PC-9 (cell line): Measurements from ENCODE around the gene GRIFIN. TPM values are rescaled to one million over a fixed set of nuclear protein-coding genes. Genes with fewer than 3 reads are reported as not detected.

Experiments
- BruUV-seq: library from RNA; stranded (reverse); fragments of 400-500 nt; replicated peaks from 2 replicates; lab custom pipeline; 2021; lab: Mats Ljungman, UMichigan
- CTCF ChIA-PET: fragments of 300-600 bp; sonication (Branson Sonifier 250); formaldehyde crosslinking; loops from one replicate; lab custom pipeline; 2022; ENCODE audit warnings: antibody characterized with exemption; lab: Charles Lee
- POLR2A ChIA-PET: fragments of 300-600 bp; sonication (Branson Sonifier 250); formaldehyde crosslinking; loops from one replicate; lab custom pipeline; 2022; ENCODE audit warnings: antibody characterized with exemption; ENCODE audit not compliant: unreplicated experiment; lab: Charles Lee
- DNase-seq, 2 experiments: peaks; one replicate each; pipeline versions ENCODE4 v3.0.0 to v3.0.0-alpha.2; 2015 to 2022; ENCODE audit warnings: mixed read lengths in 1 of 2
- H2AFZ ChIP-seq: fragments of 200-600 bp; sonication (generic); 2 replicates; pipeline ENCODE4 v1.8.1; 2017; ENCODE audit warnings: antibody characterized with exemption
- H3F3A ChIP-seq: fragments of 200-600 bp; sonication (generic); 2 replicates; pipeline ENCODE4 v1.8.1; 2017; ENCODE audit warnings: antibody characterized with exemption, mild to moderate bottlenecking, low read depth; ENCODE audit not compliant: insufficient read depth
- H3K27ac ChIP-seq: fragments of 200-600 bp; sonication (generic); 2 replicates; pipeline ENCODE4 v1.6.1; 2016; ENCODE audit warnings: mixed run types
- H3K27me3 ChIP-seq: fragments of 200-600 bp; sonication (generic); 2 replicates; pipeline ENCODE4 v1.6.1; 2016; ENCODE audit warnings: low read depth, mixed run types; ENCODE audit not compliant: insufficient read depth
- H3K36me3 ChIP-seq: fragments of 200-600 bp; sonication (generic); 2 replicates; pipeline ENCODE4 v1.6.1; 2016; ENCODE audit warnings: low read depth, mixed run types
- H3K4me1 ChIP-seq: fragments of 200-600 bp; sonication (generic); replicated peaks from 2 replicates; pipeline ENCODE4 v1.6.1; 2016; ENCODE audit warnings: mixed run types; ENCODE audit not compliant: insufficient read depth
- H3K4me2 ChIP-seq: fragments of 200-600 bp; sonication (generic); 2 replicates; pipeline ENCODE4 v1.6.1; 2017; ENCODE audit warnings: mixed run types
- H3K4me3 ChIP-seq: fragments of 200-600 bp; sonication (generic); 2 replicates; pipeline ENCODE4 v1.6.1; 2016; ENCODE audit warnings: mixed run types
- H3K79me2 ChIP-seq: fragments of 200-600 bp; sonication (generic); 2 replicates; pipeline ENCODE4 v1.6.1; 2017; ENCODE audit warnings: low read depth, mixed run types
- H3K9me2 ChIP-seq: fragments of 200-600 bp; sonication (generic); 2 replicates; pipeline ENCODE4 v1.8.1; 2017; ENCODE audit warnings: mild to moderate bottlenecking; ENCODE audit not compliant: insufficient read depth
- H3K9me3 ChIP-seq: fragments of 200-600 bp; sonication (generic); 2 replicates; pipeline ENCODE4 v1.8.1; 2016; ENCODE audit warnings: low read depth; ENCODE audit not compliant: insufficient read depth
- H4K20me1 ChIP-seq: fragments of 200-600 bp; sonication (generic); 2 replicates; pipeline ENCODE4 v1.8.1; 2017; ENCODE audit not compliant: insufficient read depth
- EZH2 ChIP-seq: fragments of 200-600 bp; sonication (generic); IDR thresholded peaks from 2 replicates; pipeline ENCODE4 v1.8.0; 2017; ENCODE audit warnings: antibody characterized with exemption, low read depth
- intact Hi-C: fragments of 100-400 bp; cut with micrococcal nuclease; formaldehyde crosslinking; loops from one replicate; pipeline ENCODE4 v1.10.0; 2022; ENCODE audit not compliant: unreplicated experiment
- total RNA-seq: library from RNA; stranded (reverse); gene quantifications from 2 replicates; pipeline ENCODE4 v1.2.3, GENCODE V29; 2021
- TF ChIP-seq, protein P1 (sequence below): fragments of 200-600 bp; sonication (generic); conservative IDR thresholded peaks from 2 replicates; pipeline ENCODE4 v1.6.1; 2017; ENCODE audit warnings: mixed run types, antibody characterized with exemption, mild to moderate bottlenecking, moderate library complexity

Gene GRIFIN
- total RNA-seq, 1 experiment from 2014 or later, result not detected

DNA sequence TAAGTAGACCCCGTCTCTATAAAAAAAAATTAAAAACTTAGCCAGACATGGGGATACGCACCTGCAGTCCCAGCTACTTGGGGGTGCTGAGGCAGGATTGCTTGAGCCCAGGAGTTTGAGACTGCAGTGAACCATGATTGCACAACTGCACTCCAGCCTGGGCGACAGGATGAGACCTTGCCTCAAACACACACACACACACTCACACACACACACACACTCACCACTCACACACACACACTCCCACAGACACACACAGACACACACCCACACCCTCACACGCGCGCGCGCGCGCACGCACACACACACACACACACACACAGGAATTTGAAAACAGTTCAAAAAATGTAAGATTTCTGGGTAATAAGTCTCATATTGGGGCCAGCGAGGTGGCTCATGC lies 8.7 kb upstream of the GRIFIN start:
- Histone ChIP-seq H3K79me2 (no peaks in the 10 kb centered on the region), H2AFZ (no peak overlapping the region), H3K9me2 (no peaks in the 10 kb centered on the region), H3K4me1 (no peaks in the 10 kb centered on the region), H3K27ac (no peak overlapping the region), H3K4me2 (no peak overlapping the region), H3K4me3 (no peak overlapping the region), H4K20me1 (no peaks in the 10 kb centered on the region), H3K36me3 (no peaks in the 10 kb centered on the region), H3K9me3 (no peaks in the 10 kb centered on the region; the same call in 1 of the 2 replicates), H3K27me3 (no peaks in the 10 kb centered on the region; the same call in 1 of the 2 replicates), H3F3A (peaks cover 5% of the 10 kb centered on the region; the same call in 1 of the 2 replicates)
- intact Hi-C loops, result no loop called here
- TF ChIP-seq, protein P1, sequence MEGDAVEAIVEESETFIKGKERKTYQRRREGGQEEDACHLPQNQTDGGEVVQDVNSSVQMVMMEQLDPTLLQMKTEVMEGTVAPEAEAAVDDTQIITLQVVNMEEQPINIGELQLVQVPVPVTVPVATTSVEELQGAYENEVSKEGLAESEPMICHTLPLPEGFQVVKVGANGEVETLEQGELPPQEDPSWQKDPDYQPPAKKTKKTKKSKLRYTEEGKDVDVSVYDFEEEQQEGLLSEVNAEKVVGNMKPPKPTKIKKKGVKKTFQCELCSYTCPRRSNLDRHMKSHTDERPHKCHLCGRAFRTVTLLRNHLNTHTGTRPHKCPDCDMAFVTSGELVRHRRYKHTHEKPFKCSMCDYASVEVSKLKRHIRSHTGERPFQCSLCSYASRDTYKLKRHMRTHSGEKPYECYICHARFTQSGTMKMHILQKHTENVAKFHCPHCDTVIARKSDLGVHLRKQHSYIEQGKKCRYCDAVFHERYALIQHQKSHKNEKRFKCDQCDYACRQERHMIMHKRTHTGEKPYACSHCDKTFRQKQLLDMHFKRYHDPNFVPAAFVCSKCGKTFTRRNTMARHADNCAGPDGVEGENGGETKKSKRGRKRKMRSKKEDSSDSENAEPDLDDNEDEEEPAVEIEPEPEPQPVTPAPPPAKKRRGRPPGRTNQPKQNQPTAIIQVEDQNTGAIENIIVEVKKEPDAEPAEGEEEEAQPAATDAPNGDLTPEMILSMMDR, result no peak
- TF ChIP-seq EZH2, result no peak
- CTCF ChIA-PET, result interaction anchor here (0.6 kb wide), 1 partner anchor 198 kb away, joined by 7 read pairs; no protein-coding TSS in a partner anchor
- no TSS peak for BruUV-seq
- DNase-seq, result peak in 1 of 2 experiments; percentile 6
- POLR2A ChIA-PET, result no interaction called here

DNA sequence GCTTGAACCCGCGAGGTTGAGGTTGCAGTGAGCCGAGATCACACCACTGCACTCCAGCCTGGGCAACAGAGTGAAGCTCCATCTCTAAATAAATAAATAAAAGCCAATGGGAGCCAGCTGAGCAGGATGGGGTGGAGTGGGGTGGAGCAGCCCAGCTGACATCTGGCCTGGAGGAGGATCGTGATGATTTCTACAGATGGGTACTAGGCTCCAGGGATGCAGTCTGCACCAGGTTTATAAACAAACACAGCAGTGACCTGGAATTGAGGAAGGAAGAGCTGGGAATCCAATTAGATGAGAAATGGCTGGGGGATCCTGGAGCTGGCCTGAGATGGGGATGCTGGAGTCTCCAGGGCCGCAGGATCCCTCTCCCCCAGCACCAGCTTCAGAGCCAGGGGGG lies 7.3 kb upstream of the GRIFIN start:
- POLR2A ChIA-PET, result interaction anchor here (0.6 kb wide), 1 partner anchor 41 kb away, joined by 3 read pairs; no protein-coding TSS in a partner anchor

DNA sequence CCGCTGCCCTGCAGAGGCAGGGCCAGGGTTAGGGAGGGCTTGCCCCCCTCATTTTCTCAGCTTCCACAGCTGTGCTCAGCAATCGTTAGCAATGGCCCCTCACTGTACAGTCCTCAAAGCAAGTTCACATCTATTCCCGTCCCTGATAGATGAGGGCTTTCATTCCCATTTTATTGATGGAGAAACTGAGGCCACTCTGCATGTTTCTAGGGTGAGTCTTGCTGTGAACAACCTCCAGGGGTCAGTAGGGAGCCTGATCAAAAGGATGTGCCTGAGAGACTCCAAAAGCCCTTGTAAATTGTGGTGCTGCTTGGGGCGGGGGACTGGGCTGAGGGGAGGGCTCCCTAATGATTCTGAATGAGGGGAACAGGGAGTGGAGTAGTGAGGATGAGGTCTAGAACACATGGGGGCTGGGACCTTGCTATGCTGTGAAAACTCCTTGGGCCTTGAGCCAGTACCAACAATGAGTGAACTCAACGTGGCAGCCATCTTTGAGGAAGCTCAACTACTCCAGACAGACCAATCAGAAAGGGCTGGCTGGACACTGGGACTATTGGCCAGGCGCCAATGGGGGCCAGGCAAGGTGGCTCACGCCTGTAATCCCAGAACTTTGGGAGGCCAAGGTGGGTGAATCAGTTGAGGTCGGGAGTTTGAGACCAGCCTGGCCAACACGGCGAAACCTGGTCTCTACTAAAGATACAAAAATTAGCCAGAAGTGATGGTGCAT lies 6.7 kb upstream of the GRIFIN start:
- ChIA-PET POLR2A (no interaction called here), CTCF (no interaction called here)
- Histone ChIP-seq H4K20me1 (no peaks in the 10 kb centered on the region), H2AFZ (no peak overlapping the region), H3K4me2 (no peak overlapping the region), H3F3A (peaks cover 5% of the 10 kb centered on the region; the same call in 1 of the 2 replicates), H3K27ac (no peak overlapping the region), H3K79me2 (no peaks in the 10 kb centered on the region), H3K9me2 (no peaks in the 10 kb centered on the region), H3K9me3 (no peaks in the 10 kb centered on the region; the same call in 1 of the 2 replicates), H3K36me3 (no peaks in the 10 kb centered on the region), H3K4me3 (no peak overlapping the region), H3K27me3 (no peaks in the 10 kb centered on the region; the same call in 1 of the 2 replicates), H3K4me1 (peaks cover 6% of the 10 kb centered on the region; the same call in 1 of the 2 replicates)
- intact Hi-C loops, result no loop called here
- no peak for TF ChIP-seq EZH2
- TF ChIP-seq, protein P1, result peak; percentile 37; the same call in 1 of the 2 replicates
- BruUV-seq, result no TSS peak
- DNase-seq, result peak in 1 of 2 experiments; percentile 32

More for the DNA sequence above, 7.3 kb upstream of the GRIFIN start:
- Histone ChIP-seq H3K4me3 (no peak overlapping the region), H3K4me1 (peaks cover 2% of the 10 kb centered on the region; the same call in 1 of the 2 replicates), H3K9me3 (no peaks in the 10 kb centered on the region; the same call in 1 of the 2 replicates), H3F3A (peaks cover 5% of the 10 kb centered on the region; the same call in 1 of the 2 replicates), H3K27ac (no peak overlapping the region), H3K27me3 (no peaks in the 10 kb centered on the region; the same call in 1 of the 2 replicates), H3K36me3 (no peaks in the 10 kb centered on the region), H4K20me1 (no peaks in the 10 kb centered on the region), H3K4me2 (no peak overlapping the region), H3K9me2 (no peaks in the 10 kb centered on the region), H2AFZ (no peak overlapping the region), H3K79me2 (no peaks in the 10 kb centered on the region)
- intact Hi-C loops, result no loop called here
- peak in 1 of 2 experiments; percentile 23 for DNase-seq
- TF ChIP-seq EZH2, result no peak
- TF ChIP-seq, protein P1, result no peak
- BruUV-seq, result no TSS peak
- CTCF ChIA-PET, result interaction anchor here (0.6 kb wide), 1 partner anchor 139 kb away, joined by 5 read pairs; no protein-coding TSS in a partner anchor
